ENCODE results near the gene EEFSEC. TPM values are rescaled to one million over a fixed set of nuclear protein-coding genes. Genes with fewer than 3 reads are reported as not detected.

Gene EEFSEC
- total RNA-seq, 1 experiment from 2014 or later, result 14.0 TPM

DNA sequence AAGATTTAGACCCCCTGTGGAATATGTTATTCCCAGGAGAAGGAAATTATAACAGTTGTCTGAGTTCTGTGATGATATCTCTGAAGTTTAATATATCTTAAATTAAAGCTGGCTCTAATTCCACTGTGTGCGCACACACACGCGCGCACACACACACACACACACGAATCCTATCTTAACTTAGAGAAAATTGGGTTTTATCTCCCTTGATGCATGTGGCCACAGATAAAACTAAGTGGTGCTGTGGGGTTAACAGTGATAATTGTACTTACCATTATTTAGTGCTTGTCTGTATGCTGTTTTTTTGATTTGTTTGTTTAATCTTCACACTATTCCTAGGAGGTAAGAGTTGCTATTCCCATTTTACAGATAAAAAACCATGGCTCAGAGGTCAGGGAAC is 7.4 kb downstream of the EEFSEC start:
- BruUV-seq (replicated peaks), result no TSS peak
- DNase-seq, result no peak
- ChIA-PET CTCF (no interaction called here), POLR2A (no interaction called here)
- no peaks in the 10 kb centered on the region for H3K9me3 ChIP-seq
- H3K4me1 ChIP-seq, result no peaks in the 10 kb centered on the region
- no peaks in the 10 kb centered on the region for H3K9me3 Mint-ChIP-seq (ENCODE audit: unreplicated experiment)
- no peaks in the 10 kb centered on the region for H3K36me3 ChIP-seq (ENCODE audit: control insufficient read depth, insufficient read depth, low read length)
- no peaks in the 10 kb centered on the region for H3K4me1 Mint-ChIP-seq (ENCODE audit: low read depth, unreplicated experiment)
- no peak overlapping the region for H3K27ac Mint-ChIP-seq (ENCODE audit: unreplicated experiment)
- no peaks in the 10 kb centered on the region for H3K27me3 Mint-ChIP-seq (ENCODE audit: insufficient read depth, unreplicated experiment)
- H3K27me3 ChIP-seq (replicated peaks; ENCODE audit: control insufficient read depth, insufficient read depth, low read length), result no peaks in the 10 kb centered on the region
- H3K36me3 Mint-ChIP-seq (ENCODE audit: insufficient read depth, unreplicated experiment), result no peaks in the 10 kb centered on the region
- TF ChIP-seq, protein P1, sequence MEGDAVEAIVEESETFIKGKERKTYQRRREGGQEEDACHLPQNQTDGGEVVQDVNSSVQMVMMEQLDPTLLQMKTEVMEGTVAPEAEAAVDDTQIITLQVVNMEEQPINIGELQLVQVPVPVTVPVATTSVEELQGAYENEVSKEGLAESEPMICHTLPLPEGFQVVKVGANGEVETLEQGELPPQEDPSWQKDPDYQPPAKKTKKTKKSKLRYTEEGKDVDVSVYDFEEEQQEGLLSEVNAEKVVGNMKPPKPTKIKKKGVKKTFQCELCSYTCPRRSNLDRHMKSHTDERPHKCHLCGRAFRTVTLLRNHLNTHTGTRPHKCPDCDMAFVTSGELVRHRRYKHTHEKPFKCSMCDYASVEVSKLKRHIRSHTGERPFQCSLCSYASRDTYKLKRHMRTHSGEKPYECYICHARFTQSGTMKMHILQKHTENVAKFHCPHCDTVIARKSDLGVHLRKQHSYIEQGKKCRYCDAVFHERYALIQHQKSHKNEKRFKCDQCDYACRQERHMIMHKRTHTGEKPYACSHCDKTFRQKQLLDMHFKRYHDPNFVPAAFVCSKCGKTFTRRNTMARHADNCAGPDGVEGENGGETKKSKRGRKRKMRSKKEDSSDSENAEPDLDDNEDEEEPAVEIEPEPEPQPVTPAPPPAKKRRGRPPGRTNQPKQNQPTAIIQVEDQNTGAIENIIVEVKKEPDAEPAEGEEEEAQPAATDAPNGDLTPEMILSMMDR (IDR thresholded peaks at IDR 0.05; ENCODE audit: insufficient read depth in 1 of 2, low read depth in 1 of 2, low read length in 1 of 2, severe bottlenecking in 1 of 2, unreplicated experiment in 1 of 2), result no peak
- H3K4me3 ChIP-seq (ENCODE audit: low read depth, low read length), result no peak overlapping the region
- H3K4me3 Mint-ChIP-seq (ENCODE audit: unreplicated experiment), result no peak overlapping the region
- intact Hi-C loops (cut with micrococcal nuclease; ENCODE audit: unreplicated experiment), result no loop called here

DNA sequence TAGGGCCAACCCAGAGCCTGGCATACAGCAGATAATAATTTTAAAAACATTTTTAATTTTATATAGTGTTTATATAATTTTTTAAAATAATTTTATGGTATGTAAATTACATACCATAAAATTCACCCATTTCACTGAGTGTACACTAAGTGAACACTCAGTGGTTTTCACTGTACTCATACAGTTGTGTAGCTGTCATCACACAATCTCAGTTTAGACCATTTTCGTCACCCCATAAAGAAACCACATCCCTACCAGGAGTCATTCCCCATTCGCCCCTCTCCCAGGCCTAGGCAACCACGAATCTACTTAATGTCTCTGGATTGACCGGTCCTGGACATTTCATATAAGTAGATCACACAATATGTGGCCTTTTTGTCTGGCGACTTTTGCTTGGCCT is 10.2 kb downstream of the EEFSEC start:
- H3K27me3 ChIP-seq (replicated peaks; ENCODE audit: control insufficient read depth, insufficient read depth, low read length), result no peaks in the 10 kb centered on the region
- Mint-ChIP-seq H3K4me1 (ENCODE audit: low read depth, unreplicated experiment) (peaks cover 13% of the 10 kb centered on the region), H3K4me3 (ENCODE audit: unreplicated experiment) (no peak overlapping the region), H3K27ac (ENCODE audit: unreplicated experiment) (no peak overlapping the region), H3K27me3 (ENCODE audit: insufficient read depth, unreplicated experiment) (no peaks in the 10 kb centered on the region), H3K36me3 (ENCODE audit: insufficient read depth, unreplicated experiment) (no peaks in the 10 kb centered on the region), H3K9me3 (ENCODE audit: unreplicated experiment) (no peaks in the 10 kb centered on the region)
- H3K4me3 ChIP-seq (ENCODE audit: low read depth, low read length), result no peak overlapping the region
- peaks cover 16% of the 10 kb centered on the region for H3K4me1 ChIP-seq
- TF ChIP-seq, protein P1 (IDR thresholded peaks at IDR 0.05; ENCODE audit: insufficient read depth in 1 of 2, low read depth in 1 of 2, low read length in 1 of 2, severe bottlenecking in 1 of 2, unreplicated experiment in 1 of 2), result no peak
- intact Hi-C loops (cut with micrococcal nuclease; ENCODE audit: unreplicated experiment), result no loop called here
- ChIA-PET CTCF (no interaction called here), POLR2A (no interaction called here)
- BruUV-seq (replicated peaks), result no TSS peak
- no peak for DNase-seq
- no peaks in the 10 kb centered on the region for H3K9me3 ChIP-seq
- no peaks in the 10 kb centered on the region for H3K36me3 ChIP-seq (ENCODE audit: control insufficient read depth, insufficient read depth, low read length)

DNA sequence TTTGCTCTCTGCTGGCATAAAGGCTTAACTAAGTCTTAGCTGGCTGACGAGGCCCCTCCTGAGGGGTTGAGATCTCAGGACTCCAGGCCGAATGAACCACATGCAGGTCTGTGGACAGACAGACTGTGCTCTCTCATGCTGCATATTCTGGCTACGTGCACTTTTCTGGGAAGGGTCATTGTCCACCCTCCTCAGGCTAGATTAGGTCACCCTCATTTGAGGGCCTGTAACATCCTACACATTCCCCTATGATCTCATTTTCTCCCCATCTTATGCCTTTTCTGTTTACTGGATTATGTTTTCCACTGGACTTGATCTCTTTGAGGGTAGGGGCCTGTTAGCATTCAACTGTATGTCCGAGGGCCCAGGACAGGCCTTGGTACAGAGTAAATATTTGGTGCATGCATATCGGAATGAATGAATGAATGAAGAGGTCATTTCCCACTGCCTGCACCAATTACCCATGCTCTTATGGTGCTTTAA is 13.7 kb downstream of the EEFSEC start:
- Histone ChIP-seq H3K4me1 (peaks cover 32% of the 10 kb centered on the region), H3K4me3 (ENCODE audit: low read depth, low read length) (no peak overlapping the region), H3K9me3 (no peaks in the 10 kb centered on the region), H3K27me3 (replicated peaks; ENCODE audit: control insufficient read depth, insufficient read depth, low read length) (no peaks in the 10 kb centered on the region), H3K36me3 (ENCODE audit: control insufficient read depth, insufficient read depth, low read length) (no peaks in the 10 kb centered on the region)
- no peaks in the 10 kb centered on the region for H3K27me3 Mint-ChIP-seq (ENCODE audit: insufficient read depth, unreplicated experiment)
- intact Hi-C loops (cut with micrococcal nuclease; ENCODE audit: unreplicated experiment), result no loop called here
- H3K9me3 Mint-ChIP-seq (ENCODE audit: unreplicated experiment), result no peaks in the 10 kb centered on the region
- POLR2A ChIA-PET, result no interaction called here
- TF ChIP-seq, protein P1 (IDR thresholded peaks at IDR 0.05; ENCODE audit: insufficient read depth in 1 of 2, low read depth in 1 of 2, low read length in 1 of 2, severe bottlenecking in 1 of 2, unreplicated experiment in 1 of 2), result no peak
- no peaks in the 10 kb centered on the region for H3K36me3 Mint-ChIP-seq (ENCODE audit: insufficient read depth, unreplicated experiment)
- no peak overlapping the region for H3K4me3 Mint-ChIP-seq (ENCODE audit: unreplicated experiment)
- H3K4me1 Mint-ChIP-seq (ENCODE audit: low read depth, unreplicated experiment), result peaks cover 16% of the 10 kb centered on the region
- no peak for DNase-seq
- H3K27ac Mint-ChIP-seq (ENCODE audit: unreplicated experiment), result peak overlapping the region; percentile 46
- BruUV-seq (replicated peaks), result no TSS peak
- CTCF ChIA-PET, result no interaction called here
